GM12878 (cell line): ENCODE measurements around the gene HHAT. TPM values are rescaled to one million over a fixed set of nuclear protein-coding genes. Genes with fewer than 3 reads are reported as not detected.

Experiments
- ATAC-seq: fragments of 200-7000 bp; cut with Tn5 transposase; 3 replicates; pipeline ENCODE4 v1.9.1; 2020; ENCODE audit warnings: mild to moderate bottlenecking, moderate library complexity
- BruUV-seq: library from RNA; stranded (reverse); fragments of 400-500 nt; replicated peaks from 2 replicates; lab custom pipeline; 2021; lab: Mats Ljungman, UMichigan
- CTCF ChIA-PET: fragments of 300-600 bp; sonication (Branson Sonifier 250); formaldehyde crosslinking; extraction: SDS; loops from one replicate; lab custom pipeline; 2021; ENCODE audit warnings: inconsistent platforms; lab: Yijun Ruan, JAX
- POLR2A ChIA-PET: fragments of 350-600 bp; formaldehyde crosslinking; extraction: SDS; loops from one replicate; lab custom pipeline; 2021; ENCODE audit warnings: inconsistent platforms; lab: Charles Lee
- RAD21 ChIA-PET: fragments of 300-600 bp; sonication (Branson Sonifier 250); formaldehyde crosslinking; loops from one replicate; lab custom pipeline; 2023; ENCODE audit warnings: antibody characterized with exemption; ENCODE audit not compliant: unreplicated experiment; lab: Charles Lee
- SMC1A ChIA-PET: fragments of 300-600 bp; sonication (Branson Sonifier 250); formaldehyde crosslinking; loops from one replicate; lab custom pipeline; 2023; ENCODE audit not compliant: unreplicated experiment, uncharacterized antibody; lab: Charles Lee
- DNase-seq: peaks from one replicate; pipeline ENCODE4 v3.0.0-alpha.2; 2011; ENCODE audit warnings: low read depth, low spot score
- FAIRE-seq: peaks from 3 replicates; lab custom pipeline; 2011; peaks lifted over from hg19 to GRCh38; lab: Jason Lieb, UNC
- H2AFZ ChIP-seq: 2 replicates; pipeline ENCODE4 v1.6.0; 2011; ENCODE audit warnings: low read depth, low read length, control low read depth; ENCODE audit not compliant: control insufficient read depth
- H3K27ac ChIP-seq: 2 replicates; pipeline ENCODE4 v1.5.1; 2011; ENCODE audit warnings: control low read depth; ENCODE audit not compliant: control insufficient read depth, insufficient read depth
- H3K27me3 ChIP-seq, 2 experiments: replicated peaks in 1 of 2; 2 replicates each; pipeline versions ENCODE4 v1.6.0 to v1.6.1; 2011; ENCODE audit warnings: low read length in 1 of 2; ENCODE audit not compliant: control insufficient read depth in 2 of 2, insufficient read depth in 2 of 2
- H3K36me3 ChIP-seq, 2 experiments: 2 replicates each; pipeline ENCODE4 v1.5.1; 2011; ENCODE audit warnings: low read length in 1 of 2; ENCODE audit not compliant: control insufficient read depth in 2 of 2, insufficient read depth in 2 of 2
- H3K4me1 ChIP-seq: 2 replicates; pipeline ENCODE4 v1.6.1; 2011; ENCODE audit warnings: mild to moderate bottlenecking, low read length, moderate library complexity, mixed read lengths; ENCODE audit not compliant: control insufficient read depth, insufficient read depth
- H3K4me2 ChIP-seq: 2 replicates; pipeline ENCODE4 v1.6.0; 2011; ENCODE audit warnings: control low read depth; ENCODE audit not compliant: control insufficient read depth, insufficient read depth
- H3K4me3 ChIP-seq: fragments of 200-600 bp; sonication (generic); 2 replicates; pipeline ENCODE4 v1.5.1; 2016
- H3K79me2 ChIP-seq: 2 replicates; pipeline ENCODE4 v1.6.0; 2011; ENCODE audit warnings: low read length; ENCODE audit not compliant: control insufficient read depth, insufficient read depth
- H3K9ac ChIP-seq: 2 replicates; pipeline ENCODE4 v1.8.0; 2011; ENCODE audit warnings: low read length, control low read depth, mixed read lengths; ENCODE audit not compliant: control insufficient read depth, insufficient read depth
- H3K9me3 ChIP-seq: replicated peaks from 3 replicates; pipeline ENCODE4 v1.5.1; 2011; ENCODE audit warnings: mild to moderate bottlenecking, low read length; ENCODE audit not compliant: control insufficient read depth, insufficient read depth
- H4K20me1 ChIP-seq: 2 replicates; pipeline ENCODE4 v1.6.0; 2011; ENCODE audit not compliant: control insufficient read depth, insufficient read depth
- ATF7 ChIP-seq: fragments of 450-650 bp; IDR thresholded peaks from 2 replicates; pipeline ENCODE4 v1.6.1; 2016; ENCODE audit warnings: low read depth, mild to moderate bottlenecking
- IKZF1 ChIP-seq: fragments of 450-650 bp; conservative IDR thresholded peaks from 2 replicates; pipeline ENCODE4 v1.6.1; 2017; ENCODE audit warnings: antibody characterized with exemption, mild to moderate bottlenecking
- IRF4 ChIP-seq: IDR thresholded peaks from 2 replicates; pipeline ENCODE4 v1.6.1; 2011; ENCODE audit warnings: low read depth, low read length
- MEF2B ChIP-seq: fragments of 450-650 bp; IDR thresholded peaks from 2 replicates; pipeline ENCODE4 v1.6.1; 2018; ENCODE audit warnings: mild to moderate bottlenecking, moderate library complexity; ENCODE audit not compliant: partially characterized antibody, poor library complexity, severe bottlenecking
- MXI1 ChIP-seq: fragments of 150-350 bp; IDR thresholded peaks from 2 replicates; pipeline ENCODE4 v1.6.1; 2011; ENCODE audit warnings: low read depth, mild to moderate bottlenecking, inconsistent platforms, low read length, improper control_type of control experiment
- POLR2A ChIP-seq: IDR thresholded peaks from 2 replicates; pipeline ENCODE4 v1.6.1; 2011; ENCODE audit warnings: low read depth, mild to moderate bottlenecking, low read length
- POLR2AphosphoS2 ChIP-seq: IDR thresholded peaks from 2 replicates; pipeline ENCODE4 v1.6.1; 2011; ENCODE audit warnings: low read depth, mild to moderate bottlenecking, low read length, improper control_type of control experiment, moderate library complexity
- POU2F2 ChIP-seq: IDR thresholded peaks from 3 replicates; pipeline ENCODE4 v1.6.1; 2011; ENCODE audit warnings: low read depth, mild to moderate bottlenecking, low read length, borderline replicate concordance
- RCOR1 ChIP-seq: conservative IDR thresholded peaks from 2 replicates; pipeline ENCODE4 v1.6.1; 2012; ENCODE audit warnings: low read depth, low read length, improper control_type of control experiment
- SMARCA5 ChIP-seq: fragments of 450-650 bp; IDR thresholded peaks from 2 replicates; pipeline ENCODE4 v1.6.1; 2017; ENCODE audit warnings: mild to moderate bottlenecking
- STAT1 ChIP-seq: fragments of 450-650 bp; conservative IDR thresholded peaks from 2 replicates; pipeline ENCODE4 v1.6.1; 2014; ENCODE audit warnings: antibody characterized with exemption, mild to moderate bottlenecking
- WGBS: methylation state at CpG from one replicate; pipeline ENCODE4 v1.1.6; 2016; ENCODE audit warnings: low lambda C conversion rate; ENCODE audit not compliant: insufficient replicate concordance, insufficient coverage; ENCODE audit errors: missing lambda C conversion rate; 5-methylcytosine and 5-hydroxymethylcytosine counted together
- in situ Hi-C: fragments of 300-500 bp; cut with MboI; formaldehyde crosslinking; loops from 9 replicates; pipeline ENCODE4 v1.14.3; 2018; ENCODE audit warnings: mixed read lengths
- intact Hi-C: fragments of 100-400 bp; cut with micrococcal nuclease; formaldehyde crosslinking; loops from one replicate; pipeline ENCODE4 v1.14.2; 2022; ENCODE audit not compliant: unreplicated experiment
- polyA plus RNA-seq, 11 experiments: library from polyadenylated mRNA; depleted of rRNA in 4 of 11; unstranded in 6 of 11; stranded (reverse) in 5 of 11; fragments of >200 nt; fragmentation: Nextera tagmentation in 4 of 11; fragmentation: Illumina TruSeq in 1 of 11; extraction: Ambion mirVana in 4 of 11; extraction: Trizol in 1 of 11; gene quantifications; 1 replicate in 1 of 11; 2 replicates in 10 of 11; pipeline versions ENCODE4 v1.2.1 to v1.2.3, GENCODE V29; 2011 to 2016; ENCODE audit warnings: inconsistent platforms in 2 of 11, missing spikeins in 2 of 11, low read depth in 1 of 11
- total RNA-seq, 4 experiments: library from RNA; depleted of rRNA in 3 of 4; stranded (reverse); fragments of >200 nt in 3 of 4; fragmentation: Illumina TruSeq in 1 of 4; extraction: Trizol in 1 of 4; gene quantifications; 2 replicates each; pipeline versions ENCODE4 v1.2.1 to v1.2.3, GENCODE V29; 2013 to 2021
- TF ChIP-seq, protein P1 (sequence below): fragments of 450-650 bp; IDR thresholded peaks from 2 replicates; pipeline ENCODE4 v1.6.1; 2017; ENCODE audit warnings: mild to moderate bottlenecking, moderate library complexity
- TF ChIP-seq, protein P2 (sequence below): IDR thresholded peaks from 2 replicates; pipeline ENCODE4 v1.6.1; 2011; ENCODE audit warnings: borderline replicate concordance, low read depth, mild to moderate bottlenecking, moderate library complexity, mixed read lengths, low read length; ENCODE audit not compliant: insufficient read depth; ENCODE audit errors: extremely low read length
- TF ChIP-seq, protein P3 (sequence below): fragments of 450-650 bp; IDR thresholded peaks from 2 replicates; pipeline ENCODE4 v1.6.1; 2016; ENCODE audit warnings: mild to moderate bottlenecking
- TF ChIP-seq, protein P4 (sequence below): fragments of 450-650 bp; IDR thresholded peaks from 2 replicates; pipeline ENCODE4 v1.6.1; 2017; ENCODE audit warnings: low read depth, mild to moderate bottlenecking, moderate library complexity

HHAT gene
- total and polyA plus RNA-seq, 10 of the 15 experiments (the other 5 are each of a cell fraction or from before 2014, with no cell fraction given): 1.2 to 37.6 (median 2.6) TPM

DNA sequence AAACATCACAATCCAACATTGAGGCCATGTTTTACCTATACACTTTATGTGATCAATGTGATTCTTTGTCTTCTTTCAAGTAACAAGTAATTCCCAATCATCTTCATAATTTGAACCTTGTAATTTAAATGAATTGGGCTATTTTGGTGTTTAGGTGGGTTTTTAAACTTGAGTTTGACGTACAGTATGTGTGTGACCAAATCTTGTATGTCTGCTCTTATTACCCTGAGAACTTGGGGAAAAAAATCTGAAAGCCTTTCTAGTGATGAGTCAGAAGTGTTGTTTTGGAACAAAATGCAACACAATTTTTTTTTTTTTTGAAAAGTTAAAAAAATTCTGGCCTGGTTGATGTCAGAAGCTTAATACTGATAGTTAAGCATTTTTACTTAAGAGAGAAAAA is 68.5 kb downstream of the HHAT start (continued):
- TF ChIP-seq, protein P1, sequence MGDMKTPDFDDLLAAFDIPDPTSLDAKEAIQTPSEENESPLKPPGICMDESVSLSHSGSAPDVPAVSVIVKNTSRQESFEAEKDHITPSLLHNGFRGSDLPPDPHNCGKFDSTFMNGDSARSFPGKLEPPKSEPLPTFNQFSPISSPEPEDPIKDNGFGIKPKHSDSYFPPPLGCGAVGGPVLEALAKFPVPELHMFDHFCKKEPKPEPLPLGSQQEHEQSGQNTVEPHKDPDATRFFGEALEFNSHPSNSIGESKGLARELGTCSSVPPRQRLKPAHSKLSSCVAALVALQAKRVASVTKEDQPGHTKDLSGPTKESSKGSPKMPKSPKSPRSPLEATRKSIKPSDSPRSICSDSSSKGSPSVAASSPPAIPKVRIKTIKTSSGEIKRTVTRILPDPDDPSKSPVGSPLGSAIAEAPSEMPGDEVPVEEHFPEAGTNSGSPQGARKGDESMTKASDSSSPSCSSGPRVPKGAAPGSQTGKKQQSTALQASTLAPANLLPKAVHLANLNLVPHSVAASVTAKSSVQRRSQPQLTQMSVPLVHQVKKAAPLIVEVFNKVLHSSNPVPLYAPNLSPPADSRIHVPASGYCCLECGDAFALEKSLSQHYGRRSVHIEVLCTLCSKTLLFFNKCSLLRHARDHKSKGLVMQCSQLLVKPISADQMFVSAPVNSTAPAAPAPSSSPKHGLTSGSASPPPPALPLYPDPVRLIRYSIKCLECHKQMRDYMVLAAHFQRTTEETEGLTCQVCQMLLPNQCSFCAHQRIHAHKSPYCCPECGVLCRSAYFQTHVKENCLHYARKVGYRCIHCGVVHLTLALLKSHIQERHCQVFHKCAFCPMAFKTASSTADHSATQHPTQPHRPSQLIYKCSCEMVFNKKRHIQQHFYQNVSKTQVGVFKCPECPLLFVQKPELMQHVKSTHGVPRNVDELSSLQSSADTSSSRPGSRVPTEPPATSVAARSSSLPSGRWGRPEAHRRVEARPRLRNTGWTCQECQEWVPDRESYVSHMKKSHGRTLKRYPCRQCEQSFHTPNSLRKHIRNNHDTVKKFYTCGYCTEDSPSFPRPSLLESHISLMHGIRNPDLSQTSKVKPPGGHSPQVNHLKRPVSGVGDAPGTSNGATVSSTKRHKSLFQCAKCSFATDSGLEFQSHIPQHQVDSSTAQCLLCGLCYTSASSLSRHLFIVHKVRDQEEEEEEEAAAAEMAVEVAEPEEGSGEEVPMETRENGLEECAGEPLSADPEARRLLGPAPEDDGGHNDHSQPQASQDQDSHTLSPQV: peak; percentile 79
- TF ChIP-seq MXI1 (no peak), ATF7 (peak; percentile 88), POLR2AphosphoS2 (no peak)

DNA sequence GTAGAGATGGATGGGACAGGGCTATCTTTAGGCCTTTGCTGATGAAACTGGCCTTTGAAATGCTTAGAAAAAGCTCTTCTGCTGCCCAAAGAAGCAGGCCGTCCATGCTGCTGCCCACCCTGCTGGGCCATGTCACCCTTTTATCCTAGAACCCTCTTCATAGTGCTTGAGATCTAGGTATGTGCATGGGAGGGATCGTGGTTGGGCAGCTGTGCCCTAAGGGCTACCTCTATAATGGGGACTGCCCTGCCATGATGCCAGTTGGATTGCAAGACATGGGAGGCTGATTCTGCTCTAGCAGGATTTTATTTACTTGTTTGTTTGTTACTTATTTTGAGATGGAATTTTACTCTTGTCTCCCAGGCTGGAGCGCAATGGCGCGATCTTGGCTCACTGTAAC is 69.0 kb downstream of the HHAT start:
- POLR2A ChIA-PET: interaction anchor here (0.6 to 14.7 kb wide), 6 partner anchors 13 to 490 kb away, joined by 3 to 224 read pairs (median 8); partner anchors contain the start of gene HHAT
- CTCF ChIA-PET: interaction anchor here (1.0 to 14.5 kb wide), 3 partner anchors 22 to 253 kb away, joined by 3 to 379 read pairs (median 290); no protein-coding TSS in a partner anchor
- H3K9ac ChIP-seq: no peak overlapping the region
- H3K4me1 ChIP-seq: no peaks in the 10 kb centered on the region
- RAD21 ChIA-PET: interaction anchor here (0.9 to 16.6 kb wide), 8 partner anchors 22 to 73 kb away, joined by 3 to 415 read pairs (median 23); partner anchors contain the start of gene HHAT
- H3K27me3 ChIP-seq: no peaks in the 10 kb centered on the region
- BruUV-seq: no TSS peak
- SMC1A ChIA-PET: interaction anchor here (0.8 to 26.8 kb wide), 7 partner anchors 9 to 88 kb away, joined by 3 to 683 read pairs (median 18); no protein-coding TSS in a partner anchor
- intact Hi-C loops: no loop called here
- no peaks in the 10 kb centered on the region for H3K9me3 ChIP-seq
- H4K20me1 ChIP-seq: no peaks in the 10 kb centered on the region
- FAIRE-seq (no peak), ATAC-seq (no peak), DNase-seq (no peak)
- in situ Hi-C loops: no loop called here
- 79% methylated on average over 5 of the region's 5 CpGs for WGBS
- H3K4me2 ChIP-seq: no peak overlapping the region
- H3K4me3 ChIP-seq: no peak overlapping the region
- H3K79me2 ChIP-seq: no peaks in the 10 kb centered on the region
- no peak overlapping the region for H3K27ac ChIP-seq
- no peak overlapping the region for H2AFZ ChIP-seq
- H3K36me3 ChIP-seq: no peaks in the 10 kb centered on the region
- TF ChIP-seq IKZF1 (0 out of 2 replicates have a peak, but pooled peaks have one; percentile 8), MEF2B (no peak), STAT1 (no peak), IRF4 (no peak), POU2F2 (no peak), SMARCA5 (0 out of 2 replicates have a peak, but pooled peaks have one; percentile 13), RCOR1 (no peak), POLR2A (no peak)
- TF ChIP-seq, protein P2, sequence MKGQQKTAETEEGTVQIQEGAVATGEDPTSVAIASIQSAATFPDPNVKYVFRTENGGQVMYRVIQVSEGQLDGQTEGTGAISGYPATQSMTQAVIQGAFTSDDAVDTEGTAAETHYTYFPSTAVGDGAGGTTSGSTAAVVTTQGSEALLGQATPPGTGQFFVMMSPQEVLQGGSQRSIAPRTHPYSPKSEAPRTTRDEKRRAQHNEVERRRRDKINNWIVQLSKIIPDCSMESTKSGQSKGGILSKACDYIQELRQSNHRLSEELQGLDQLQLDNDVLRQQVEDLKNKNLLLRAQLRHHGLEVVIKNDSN: no peak
- TF ChIP-seq, protein P3, sequence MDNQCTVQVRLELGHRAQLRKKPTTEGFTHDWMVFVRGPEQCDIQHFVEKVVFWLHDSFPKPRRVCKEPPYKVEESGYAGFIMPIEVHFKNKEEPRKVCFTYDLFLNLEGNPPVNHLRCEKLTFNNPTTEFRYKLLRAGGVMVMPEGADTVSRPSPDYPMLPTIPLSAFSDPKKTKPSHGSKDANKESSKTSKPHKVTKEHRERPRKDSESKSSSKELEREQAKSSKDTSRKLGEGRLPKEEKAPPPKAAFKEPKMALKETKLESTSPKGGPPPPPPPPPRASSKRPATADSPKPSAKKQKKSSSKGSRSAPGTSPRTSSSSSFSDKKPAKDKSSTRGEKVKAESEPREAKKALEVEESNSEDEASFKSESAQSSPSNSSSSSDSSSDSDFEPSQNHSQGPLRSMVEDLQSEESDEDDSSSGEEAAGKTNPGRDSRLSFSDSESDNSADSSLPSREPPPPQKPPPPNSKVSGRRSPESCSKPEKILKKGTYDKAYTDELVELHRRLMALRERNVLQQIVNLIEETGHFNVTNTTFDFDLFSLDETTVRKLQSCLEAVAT: 0 out of 2 replicates have a peak, but pooled peaks have one; percentile 8
- TF ChIP-seq, protein P4, sequence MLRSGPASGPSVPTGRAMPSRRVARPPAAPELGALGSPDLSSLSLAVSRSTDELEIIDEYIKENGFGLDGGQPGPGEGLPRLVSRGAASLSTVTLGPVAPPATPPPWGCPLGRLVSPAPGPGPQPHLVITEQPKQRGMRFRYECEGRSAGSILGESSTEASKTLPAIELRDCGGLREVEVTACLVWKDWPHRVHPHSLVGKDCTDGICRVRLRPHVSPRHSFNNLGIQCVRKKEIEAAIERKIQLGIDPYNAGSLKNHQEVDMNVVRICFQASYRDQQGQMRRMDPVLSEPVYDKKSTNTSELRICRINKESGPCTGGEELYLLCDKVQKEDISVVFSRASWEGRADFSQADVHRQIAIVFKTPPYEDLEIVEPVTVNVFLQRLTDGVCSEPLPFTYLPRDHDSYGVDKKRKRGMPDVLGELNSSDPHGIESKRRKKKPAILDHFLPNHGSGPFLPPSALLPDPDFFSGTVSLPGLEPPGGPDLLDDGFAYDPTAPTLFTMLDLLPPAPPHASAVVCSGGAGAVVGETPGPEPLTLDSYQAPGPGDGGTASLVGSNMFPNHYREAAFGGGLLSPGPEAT: peak; percentile 7; the same call in 1 of the 2 replicates
